Measurements from ENCODE around the gene TMEM54.

Gene TMEM54

DNA sequence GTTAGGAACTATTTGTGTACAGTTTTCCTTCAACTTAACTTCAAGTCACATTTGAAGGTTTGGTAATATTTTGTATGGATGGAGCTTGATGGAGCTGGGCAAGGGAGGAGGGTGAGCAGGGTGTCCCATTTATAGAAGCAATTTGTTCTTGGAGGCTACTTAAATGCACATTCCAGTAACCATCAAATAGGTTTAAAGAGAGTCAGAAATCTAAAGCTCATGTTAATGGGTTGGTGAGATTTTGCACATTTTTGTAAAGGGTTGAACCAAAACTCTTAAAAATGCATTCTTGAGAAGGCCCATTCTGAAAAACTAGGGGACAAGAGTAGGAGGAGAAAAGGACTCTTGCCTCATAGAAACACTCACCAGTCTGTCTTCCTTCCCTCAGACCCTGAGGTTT is 40.6 kb downstream of the TMEM54 start:
- DNase-seq: no peak

DNA sequence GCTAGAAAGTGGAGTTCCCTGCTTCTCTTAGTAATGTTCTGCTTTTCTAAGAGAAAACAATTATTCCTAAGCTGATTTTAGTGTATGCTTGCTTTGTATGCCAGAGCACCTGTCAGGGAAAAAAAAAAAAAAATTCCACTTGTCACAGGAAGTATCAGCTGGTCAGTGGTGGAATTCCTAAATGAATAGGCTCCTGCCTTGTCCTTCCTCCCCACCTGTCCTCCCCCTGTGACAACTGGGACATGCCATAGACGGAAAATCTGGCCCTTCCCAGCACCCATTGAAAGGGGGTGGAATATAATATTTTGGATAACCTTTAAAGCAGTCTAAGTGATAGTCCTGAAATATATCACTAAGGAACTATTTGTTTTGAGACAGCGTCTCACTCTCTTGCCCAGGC is 41.3 kb downstream of the TMEM54 start:
- no peak for DNase-seq

DNA sequence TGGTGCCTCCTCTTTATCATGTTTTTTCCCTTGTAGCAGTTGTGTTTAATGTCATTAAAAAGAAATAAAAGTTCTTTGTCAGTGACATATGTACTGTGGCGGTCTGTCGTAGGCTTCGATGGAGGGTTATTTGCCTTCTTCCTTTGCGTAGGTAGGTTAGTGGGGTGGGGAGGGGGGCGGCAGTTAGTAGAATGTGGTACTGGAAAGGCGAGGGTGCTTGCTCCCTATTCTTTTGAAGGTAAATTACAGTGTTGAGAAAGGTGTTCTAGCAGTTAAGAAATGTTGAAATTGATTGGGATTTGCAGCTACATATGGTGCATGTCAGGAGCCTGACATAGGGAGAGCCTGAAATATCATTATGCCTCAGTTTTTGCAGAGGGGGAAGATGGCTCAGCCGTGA is 42.4 kb downstream of the TMEM54 start:
- no peak for DNase-seq

DNA sequence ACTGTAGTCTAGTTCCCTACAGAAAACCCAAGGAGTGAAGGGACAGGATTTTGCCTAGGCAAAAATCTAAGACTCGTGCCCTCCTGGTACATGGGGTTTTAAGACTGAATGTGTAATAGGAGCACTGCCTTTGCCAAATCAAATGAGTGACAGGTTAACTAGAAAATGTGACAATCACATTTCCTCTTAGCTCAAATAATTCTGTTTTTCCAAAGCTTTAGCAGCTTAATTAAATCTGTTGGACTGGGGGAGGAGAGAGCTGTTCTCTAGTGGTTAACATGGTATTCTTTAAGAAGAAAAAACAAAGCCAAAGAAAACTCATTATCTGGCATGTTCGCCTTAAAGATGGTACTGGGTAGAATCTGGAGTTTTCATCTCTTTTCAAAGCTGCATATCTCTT is 43.1 kb downstream of the TMEM54 start:
- no peak for DNase-seq

DNA sequence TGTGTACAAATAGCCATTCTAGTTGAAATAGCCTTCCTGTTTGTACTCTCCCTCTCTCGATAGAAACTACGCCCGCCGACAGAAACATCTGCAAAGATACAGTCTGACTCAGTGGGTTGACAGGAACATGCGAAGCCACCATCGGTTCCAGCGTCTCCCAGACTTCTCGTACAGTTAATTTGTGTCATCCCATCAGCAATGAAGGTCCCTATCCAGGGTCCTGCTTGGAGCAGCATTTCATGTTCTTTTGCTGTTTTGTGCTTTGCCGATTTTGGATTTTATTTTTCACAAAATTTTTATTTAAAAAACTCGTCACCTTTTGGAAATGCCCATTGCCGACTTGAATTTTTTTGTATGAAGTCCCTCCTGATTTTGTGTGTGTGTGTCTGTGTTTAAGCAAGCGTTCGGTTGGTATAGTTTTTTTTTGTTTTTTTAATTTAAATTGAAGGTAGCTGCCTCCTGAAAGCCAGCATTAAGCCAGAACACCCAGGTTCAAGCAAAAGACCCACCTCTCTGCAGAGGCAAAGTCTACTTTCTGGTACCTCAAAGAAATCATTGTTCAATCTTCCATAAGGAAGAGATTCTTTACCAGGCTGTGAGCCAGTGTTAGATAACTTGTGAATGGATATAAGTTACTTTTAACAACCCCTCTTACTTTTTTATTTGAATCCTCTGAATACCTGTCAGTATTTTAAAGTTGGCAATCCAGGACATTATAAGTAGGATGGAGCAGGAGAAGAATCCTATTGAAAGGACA is 45.1 kb downstream of the TMEM54 start:
- DNase-seq: no peak

DNA sequence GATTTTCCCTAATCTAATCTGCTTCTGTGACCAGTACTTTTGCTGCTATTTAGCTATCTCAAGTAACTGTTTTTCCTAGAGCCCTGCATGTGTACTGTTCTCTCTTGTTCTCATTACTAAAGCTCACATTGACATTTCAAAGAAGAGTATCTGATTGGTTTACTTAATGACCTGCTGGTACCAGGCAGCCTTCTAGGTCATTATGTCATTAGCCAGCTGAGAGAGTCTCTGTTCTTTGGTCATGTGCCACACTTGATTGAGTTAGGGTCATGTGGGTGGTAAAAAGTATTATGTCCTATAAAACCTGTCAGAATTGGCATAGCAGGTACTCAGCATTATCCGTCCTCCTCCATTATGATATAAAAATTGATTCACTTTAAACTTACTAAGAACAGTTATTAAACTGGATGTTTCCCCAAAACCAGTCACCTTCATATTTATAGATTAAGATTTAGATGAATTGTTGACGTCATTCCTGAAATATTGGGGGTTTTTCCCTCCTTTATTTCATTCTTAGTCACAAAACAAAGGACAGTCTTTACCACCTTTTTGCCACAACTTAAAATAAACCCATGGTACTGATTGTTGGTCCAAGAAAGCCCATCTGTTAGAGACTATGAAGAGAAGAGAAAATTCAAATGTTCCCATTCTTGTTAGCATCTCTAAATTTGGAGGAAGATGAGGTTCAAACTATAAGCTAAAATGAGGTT is 52.7 kb downstream of the TMEM54 start:
- no peak for DNase-seq

Data from activated CD4-positive, alpha-beta T cell treated with anti-CD3 and anti-CD28 coated beads, Interleukin-2, amount 50 U/mL, for 1 hour (primary cell).